Activated B cell treated with CpG ODN at 0.5 μM for 24 hours (primary cell): Measurements from ENCODE around the gene CX3CR1. TPM values are rescaled to one million over a fixed set of nuclear protein-coding genes. Genes with fewer than 3 reads are reported as not detected.

Source experiments
- ATAC-seq: fragments of 200-7000 bp; cut with Tn5 transposase; one replicate; pipeline ENCODE4 v1.10.0; 2021; ENCODE audit warnings: low read depth, mild to moderate bottlenecking, moderate library complexity
- CTCF ChIA-PET: fragments of 350-600 bp; sonication (Branson Sonifier 250); formaldehyde crosslinking; loops from one replicate; lab custom pipeline; 2021; ENCODE audit warnings: antibody characterized with exemption; lab: Charles Lee
- POLR2A ChIA-PET: fragments of 350-600 bp; sonication (Branson Sonifier 250); formaldehyde crosslinking; loops from one replicate; lab custom pipeline; 2021; ENCODE audit warnings: antibody characterized with exemption; lab: Charles Lee
- DNase-seq: peaks from one replicate; pipeline ENCODE4 v3.0.0; 2022
- H3K27ac Mint-ChIP-seq: one replicate; pipeline ENCODE4 v1.8.0; 2020; ENCODE audit warnings: mixed read lengths
- H3K27me3 Mint-ChIP-seq: one replicate; pipeline ENCODE4 v1.8.0; 2021; ENCODE audit warnings: mixed read lengths
- H3K36me3 Mint-ChIP-seq: one replicate; pipeline ENCODE4 v1.8.0; 2021; ENCODE audit warnings: low read depth, mixed read lengths
- H3K4me1 Mint-ChIP-seq: one replicate; pipeline ENCODE4 v1.8.0; 2021; ENCODE audit warnings: mixed read lengths
- H3K4me3 Mint-ChIP-seq: one replicate; pipeline ENCODE4 v1.8.0; 2020; ENCODE audit warnings: mild to moderate bottlenecking, mixed read lengths
- H3K9me3 Mint-ChIP-seq: one replicate; pipeline ENCODE4 v1.8.0; 2020; ENCODE audit warnings: mixed read lengths
- intact Hi-C: fragments of 100-400 bp; cut with micrococcal nuclease; formaldehyde crosslinking; loops from one replicate; pipeline ENCODE4 v1.15.1; 2024
- total RNA-seq: library from RNA; stranded (reverse); gene quantifications from 2 replicates; pipeline ENCODE4 v1.2.3, GENCODE V29; 2022
- TF ChIP-seq, protein P1 (sequence below): fragments of 200-600 bp; IDR thresholded peaks from one replicate; pipeline ENCODE4 v1.8.0; 2022; ENCODE audit warnings: antibody characterized with exemption, mild to moderate bottlenecking

The CX3CR1 gene
- total RNA-seq, 1 donor from 2014 or later: 0.38 TPM

DNA sequence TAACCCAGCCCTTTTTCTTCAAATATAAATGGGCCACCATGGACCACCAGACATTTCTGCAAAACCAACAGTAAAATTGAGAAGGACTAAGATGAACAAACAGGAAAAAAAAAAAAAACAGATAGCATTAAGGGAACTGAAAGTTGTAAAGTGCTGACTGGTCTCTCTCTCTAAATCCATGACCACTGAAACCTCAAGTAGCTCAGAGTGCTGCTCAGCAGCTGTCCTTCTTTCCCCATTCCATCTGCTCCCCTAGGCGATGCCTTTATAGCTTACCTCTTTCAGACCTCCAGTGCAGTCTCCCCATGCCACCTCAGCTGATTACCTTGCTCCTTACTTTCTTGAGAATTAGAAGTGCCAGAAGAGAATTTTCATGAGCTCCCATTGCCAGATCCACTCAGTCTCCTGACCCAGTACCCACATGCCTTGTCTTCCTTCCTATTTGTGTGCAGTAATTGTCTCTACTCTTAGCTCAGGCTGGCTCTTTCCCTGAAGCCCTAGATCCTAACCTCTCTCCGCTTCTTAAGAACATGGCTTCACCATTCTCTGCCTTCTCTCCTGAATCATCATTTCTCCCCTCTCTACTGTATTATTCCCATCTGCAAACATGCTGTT is 63.6 kb downstream of the CX3CR1 start:
- no peaks in the 10 kb centered on the region for H3K9me3 Mint-ChIP-seq
- peaks cover 30% of the 10 kb centered on the region for H3K4me1 Mint-ChIP-seq
- ChIA-PET CTCF (interaction anchor here (0.5 to 13.4 kb wide), 6 partner anchors 9 to 209 kb away, joined by 3 to 209 read pairs (median 4); no protein-coding TSS in a partner anchor), POLR2A (interaction anchor here (0.7 to 1.0 kb wide), 7 partner anchors 10 to 164 kb away, joined by 3 to 6 read pairs (median 5); no protein-coding TSS in a partner anchor)
- DNase-seq (no peak), ATAC-seq (peak; percentile 94)
- intact Hi-C loops: loop anchor here (1.0 to 2.0 kb wide), 4 partner anchors 10 to 73 kb away; no protein-coding TSS in a partner anchor
- peaks cover 3% of the 10 kb centered on the region for H3K27me3 Mint-ChIP-seq
- peak overlapping the region; percentile 52 for H3K4me3 Mint-ChIP-seq
- TF ChIP-seq, protein P1, sequence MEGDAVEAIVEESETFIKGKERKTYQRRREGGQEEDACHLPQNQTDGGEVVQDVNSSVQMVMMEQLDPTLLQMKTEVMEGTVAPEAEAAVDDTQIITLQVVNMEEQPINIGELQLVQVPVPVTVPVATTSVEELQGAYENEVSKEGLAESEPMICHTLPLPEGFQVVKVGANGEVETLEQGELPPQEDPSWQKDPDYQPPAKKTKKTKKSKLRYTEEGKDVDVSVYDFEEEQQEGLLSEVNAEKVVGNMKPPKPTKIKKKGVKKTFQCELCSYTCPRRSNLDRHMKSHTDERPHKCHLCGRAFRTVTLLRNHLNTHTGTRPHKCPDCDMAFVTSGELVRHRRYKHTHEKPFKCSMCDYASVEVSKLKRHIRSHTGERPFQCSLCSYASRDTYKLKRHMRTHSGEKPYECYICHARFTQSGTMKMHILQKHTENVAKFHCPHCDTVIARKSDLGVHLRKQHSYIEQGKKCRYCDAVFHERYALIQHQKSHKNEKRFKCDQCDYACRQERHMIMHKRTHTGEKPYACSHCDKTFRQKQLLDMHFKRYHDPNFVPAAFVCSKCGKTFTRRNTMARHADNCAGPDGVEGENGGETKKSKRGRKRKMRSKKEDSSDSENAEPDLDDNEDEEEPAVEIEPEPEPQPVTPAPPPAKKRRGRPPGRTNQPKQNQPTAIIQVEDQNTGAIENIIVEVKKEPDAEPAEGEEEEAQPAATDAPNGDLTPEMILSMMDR: no peak
- peak overlapping the region; percentile 50 for H3K27ac Mint-ChIP-seq
- no peaks in the 10 kb centered on the region for H3K36me3 Mint-ChIP-seq

DNA sequence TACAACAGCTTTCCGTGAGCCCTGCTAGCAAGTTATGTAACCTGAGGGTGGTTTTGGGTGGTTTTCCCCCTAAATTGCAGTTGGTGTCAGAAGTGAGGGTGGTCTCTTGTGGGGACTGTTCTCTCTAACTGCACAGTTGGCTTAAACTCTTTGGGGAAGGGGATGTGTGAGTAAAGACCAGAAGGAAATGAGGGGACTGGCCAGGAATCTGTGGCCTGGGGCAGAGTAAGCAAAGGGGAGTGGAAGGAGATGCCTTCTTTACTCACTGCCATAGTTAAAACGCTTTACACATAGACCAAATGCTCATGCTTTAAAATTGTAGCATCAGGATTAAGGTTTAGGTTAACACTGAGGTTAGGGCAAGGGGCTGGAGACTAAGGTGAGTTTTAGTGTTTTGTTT is 66.2 kb downstream of the CX3CR1 start:
- intact Hi-C loops: no loop called here
- Mint-ChIP-seq H3K27me3 (peaks cover under 1% of the 10 kb centered on the region), H3K27ac (no peak overlapping the region), H3K9me3 (no peaks in the 10 kb centered on the region), H3K4me1 (peaks cover 26% of the 10 kb centered on the region), H3K4me3 (no peak overlapping the region), H3K36me3 (no peaks in the 10 kb centered on the region)
- CTCF ChIA-PET: interaction anchor here (13.4 kb wide), 1 partner anchor 76 kb away, joined by 209 read pairs; no protein-coding TSS in a partner anchor
- POLR2A ChIA-PET: no interaction called here
- no peak for DNase-seq
- no peak for ATAC-seq
- TF ChIP-seq, protein P1: no peak

Other genes starting within 250 kb of the CX3CR1 start
- gene SCN11A, start 228.1 kb downstream of the CX3CR1 start, total RNA-seq: 0.16 and 0.20 TPM in 2 replicates
- 47.7 and 48.9 TPM in 2 replicates for gene WDR48, start 228.0 kb downstream of the CX3CR1 start, total RNA-seq
- 41.6 and 47.8 TPM in 2 replicates for gene GORASP1, start 172.4 kb downstream of the CX3CR1 start, total RNA-seq
- gene TTC21A, start 172.4 kb downstream of the CX3CR1 start, total RNA-seq: 11.4 and 15.9 TPM in 2 replicates
- 17.5 and 18.1 TPM in 2 replicates for gene CSRNP1, start 126.4 kb downstream of the CX3CR1 start, total RNA-seq
- gene XIRP1, start 87.4 kb downstream of the CX3CR1 start, total RNA-seq: 0.29 and 0.60 TPM in 2 replicates
- gene CCR8, start 49.7 kb upstream of the CX3CR1 start, total RNA-seq: not detected in 2 replicates
- gene SLC25A38, start 103.3 kb upstream of the CX3CR1 start, total RNA-seq: 51.6 and 52.9 TPM in 2 replicates
- 2,697 and 2,952 TPM in 2 replicates for gene RPSA, start 126.7 kb upstream of the CX3CR1 start, total RNA-seq
- 0.13 TPM in 1 of 2 replicates, not detected in the other for gene MOBP, start 187.6 kb upstream of the CX3CR1 start, total RNA-seq